DND-41 (cell line): ENCODE measurements around the gene ASB7.

Experiments
- EZH2 ChIP-seq: IDR thresholded peaks from 3 replicates; pipeline ENCODE4 v1.6.1; 2012; ENCODE audit warnings: borderline replicate concordance, low read depth, mild to moderate bottlenecking, moderate library complexity, low read length, inconsistent platforms; ENCODE audit not compliant: severe bottlenecking
- TF ChIP-seq, protein P1 (sequence below): IDR thresholded peaks from 2 replicates; pipeline ENCODE4 v1.5.1; 2012; ENCODE audit warnings: borderline replicate concordance, low read length, moderate library complexity, mild to moderate bottlenecking; ENCODE audit not compliant: poor library complexity, severe bottlenecking; ENCODE audit errors: extremely low read depth

DNA sequence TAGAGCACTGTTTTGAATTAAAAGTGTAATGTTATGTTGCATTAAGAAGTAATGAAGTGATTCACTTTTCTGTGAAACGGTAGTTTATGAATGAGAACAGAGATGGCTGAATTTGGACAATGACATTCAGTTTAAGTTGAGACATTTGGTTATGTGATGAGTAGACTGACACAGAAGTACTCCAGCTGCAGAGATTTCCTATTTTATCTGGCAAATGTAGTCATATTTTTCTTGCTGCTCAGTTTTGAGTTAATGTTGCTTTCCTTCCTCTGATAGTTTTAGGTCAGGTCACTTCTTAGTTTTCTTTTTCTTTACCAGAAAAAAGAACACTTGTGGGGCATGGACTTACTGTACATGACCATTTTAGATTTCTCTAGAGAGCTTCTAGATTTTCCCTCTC is 51.2 kb downstream of the ASB7 start:
- TF ChIP-seq, protein P1, sequence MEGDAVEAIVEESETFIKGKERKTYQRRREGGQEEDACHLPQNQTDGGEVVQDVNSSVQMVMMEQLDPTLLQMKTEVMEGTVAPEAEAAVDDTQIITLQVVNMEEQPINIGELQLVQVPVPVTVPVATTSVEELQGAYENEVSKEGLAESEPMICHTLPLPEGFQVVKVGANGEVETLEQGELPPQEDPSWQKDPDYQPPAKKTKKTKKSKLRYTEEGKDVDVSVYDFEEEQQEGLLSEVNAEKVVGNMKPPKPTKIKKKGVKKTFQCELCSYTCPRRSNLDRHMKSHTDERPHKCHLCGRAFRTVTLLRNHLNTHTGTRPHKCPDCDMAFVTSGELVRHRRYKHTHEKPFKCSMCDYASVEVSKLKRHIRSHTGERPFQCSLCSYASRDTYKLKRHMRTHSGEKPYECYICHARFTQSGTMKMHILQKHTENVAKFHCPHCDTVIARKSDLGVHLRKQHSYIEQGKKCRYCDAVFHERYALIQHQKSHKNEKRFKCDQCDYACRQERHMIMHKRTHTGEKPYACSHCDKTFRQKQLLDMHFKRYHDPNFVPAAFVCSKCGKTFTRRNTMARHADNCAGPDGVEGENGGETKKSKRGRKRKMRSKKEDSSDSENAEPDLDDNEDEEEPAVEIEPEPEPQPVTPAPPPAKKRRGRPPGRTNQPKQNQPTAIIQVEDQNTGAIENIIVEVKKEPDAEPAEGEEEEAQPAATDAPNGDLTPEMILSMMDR = no peak
- no peak for TF ChIP-seq EZH2
